Transverse colon (tissue), 4 donors: ENCODE data around the gene CITED1. TPM values are rescaled to one million over a fixed set of nuclear protein-coding genes. Genes with fewer than 3 reads are reported as not detected.

Source experiments
- DNase-seq: peaks from one replicate; pipeline ENCODE4 v3.0.0-alpha.2; 2019
- H3K27ac ChIP-seq, 4 donors: fragments of 200-600 bp; sonication (generic); 2 replicates each; pipeline ENCODE4 v1.5.1; 2016 to 2018; ENCODE audit warnings: inconsistent platforms in 4 of 4
- H3K27me3 ChIP-seq: fragments of 200-600 bp; sonication (generic); 2 replicates; pipeline ENCODE4 v1.5.1; 2017; ENCODE audit warnings: inconsistent platforms
- H3K36me3 ChIP-seq, 4 donors: fragments of 200-600 bp; sonication (generic); 2 replicates each; pipeline ENCODE4 v1.5.1; 2017 to 2019; ENCODE audit warnings: inconsistent platforms in 4 of 4
- H3K4me1 ChIP-seq, 4 donors: fragments of 200-600 bp; sonication (generic); 2 replicates each; pipeline ENCODE4 v1.5.1; 2017 to 2020; ENCODE audit warnings: inconsistent platforms in 4 of 4
- H3K4me3 ChIP-seq, 4 donors: fragments of 200-600 bp; sonication (generic); 1 replicate in 1 of 4; 2 replicates in 3 of 4; pipeline versions ENCODE4 v1.5.1 to v1.6.1; 2017 to 2019; ENCODE audit warnings: inconsistent platforms in 4 of 4
- H3K9me3 ChIP-seq, 2 donors: fragments of 200-600 bp; sonication (generic); 2 replicates each; pipeline ENCODE4 v1.5.1; 2017 to 2019; ENCODE audit warnings: inconsistent platforms in 2 of 2
- EP300 ChIP-seq: sonication (generic); formaldehyde crosslinking; IDR thresholded peaks from one replicate; pipeline ENCODE4 v1.6.1; 2017; ENCODE audit warnings: antibody characterized with exemption, low read depth
- POLR2A ChIP-seq: fragments of 450-650 bp; IDR thresholded peaks from one replicate; pipeline ENCODE4 v1.6.1; 2016; ENCODE audit warnings: antibody characterized with exemption, mild to moderate bottlenecking, moderate library complexity
- POLR2AphosphoS5 ChIP-seq, 3 donors: sonication (generic); formaldehyde crosslinking; IDR thresholded peaks; one replicate each; pipeline ENCODE4 v1.6.1; 2016; ENCODE audit warnings: antibody characterized with exemption in 3 of 3
- in situ Hi-C, 4 donors: fragments of 200-750 bp; cut with MboI; loops; one replicate each; pipeline versions ENCODE4 v1.15.0 to v1.15.1; 2017; ENCODE audit warnings: low sequenced_read_pairs in 3 of 4, low pct_ligation_motif_present in 1 of 4, low pct_unique_long_range_greater_than_20kb in 1 of 4
- intact Hi-C: fragments of 100-400 bp; cut with DNase I; formaldehyde crosslinking; loops from one replicate; pipeline ENCODE4 v1.15.1; 2023; ENCODE audit warnings: low total_unique reads
- small RNA-seq, 4 donors: library from RNA; depleted of rRNA; stranded (forward); fragments of <200 nt; gene quantifications; one replicate each; pipeline ENCODE3, GENCODE V24; 2016
- total RNA-seq, 4 donors: library from RNA; depleted of rRNA; stranded (reverse); fragments of >200 nt; gene quantifications; one replicate each; pipeline ENCODE4 v1.1.0, GENCODE V29; 2016
- TF ChIP-seq, protein P1 (sequence below), 5 experiments: fragments of 200-600 bp in 3 of 5; fragments of 450-650 bp in 2 of 5; sonication (generic) in 3 of 5; IDR thresholded peaks; 1 replicate in 2 of 5; 2 replicates in 3 of 5; pipeline ENCODE4 v1.5.1; 2016 to 2017; ENCODE audit warnings: antibody characterized with exemption in 5 of 5, inconsistent platforms in 3 of 5, mild to moderate bottlenecking in 2 of 5, moderate library complexity in 1 of 5

The CITED1 gene
- total RNA-seq, 4 donors from 2014 or later: 0.82 to 24.3 TPM; not detected in 2

DNA sequence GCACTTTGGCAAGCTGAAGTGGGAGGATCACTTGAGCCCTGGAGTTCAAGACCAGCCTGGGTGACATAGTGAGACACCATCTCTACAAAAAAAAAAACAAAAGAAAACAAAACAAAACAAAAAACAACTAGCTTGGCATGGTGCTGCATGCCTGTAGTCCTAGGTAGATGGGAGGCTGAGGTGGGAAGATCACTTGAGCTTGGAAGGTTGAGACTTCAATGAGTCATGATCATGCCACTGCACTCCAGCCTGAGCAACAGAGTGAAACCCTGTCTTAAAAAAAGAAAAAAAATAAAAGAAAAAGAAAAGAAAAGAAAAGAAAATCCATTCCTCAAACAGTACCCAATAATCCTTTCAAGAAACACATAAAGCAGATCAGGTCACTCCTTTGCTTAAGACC, 52.0 kb downstream of the CITED1 start:
- intact Hi-C loops: no loop called here
- Histone ChIP-seq H3K4me1 (peaks cover 0 to 4% (median 0%) of the 10 kb centered on the region in 4 donors), H3K27ac (no peak overlapping the region), H3K36me3 (no peaks in the 10 kb centered on the region), H3K4me3 (no peak overlapping the region), H3K27me3 (no peaks in the 10 kb centered on the region), H3K9me3 (no peaks in the 10 kb centered on the region)
- no peak for DNase-seq
- in situ Hi-C loops: no loop called here
- TF ChIP-seq EP300 (no peak), POLR2A (no peak), POLR2AphosphoS5 (IDR thresholded peaks at IDR 0.05) (no peak)
- TF ChIP-seq, protein P1, sequence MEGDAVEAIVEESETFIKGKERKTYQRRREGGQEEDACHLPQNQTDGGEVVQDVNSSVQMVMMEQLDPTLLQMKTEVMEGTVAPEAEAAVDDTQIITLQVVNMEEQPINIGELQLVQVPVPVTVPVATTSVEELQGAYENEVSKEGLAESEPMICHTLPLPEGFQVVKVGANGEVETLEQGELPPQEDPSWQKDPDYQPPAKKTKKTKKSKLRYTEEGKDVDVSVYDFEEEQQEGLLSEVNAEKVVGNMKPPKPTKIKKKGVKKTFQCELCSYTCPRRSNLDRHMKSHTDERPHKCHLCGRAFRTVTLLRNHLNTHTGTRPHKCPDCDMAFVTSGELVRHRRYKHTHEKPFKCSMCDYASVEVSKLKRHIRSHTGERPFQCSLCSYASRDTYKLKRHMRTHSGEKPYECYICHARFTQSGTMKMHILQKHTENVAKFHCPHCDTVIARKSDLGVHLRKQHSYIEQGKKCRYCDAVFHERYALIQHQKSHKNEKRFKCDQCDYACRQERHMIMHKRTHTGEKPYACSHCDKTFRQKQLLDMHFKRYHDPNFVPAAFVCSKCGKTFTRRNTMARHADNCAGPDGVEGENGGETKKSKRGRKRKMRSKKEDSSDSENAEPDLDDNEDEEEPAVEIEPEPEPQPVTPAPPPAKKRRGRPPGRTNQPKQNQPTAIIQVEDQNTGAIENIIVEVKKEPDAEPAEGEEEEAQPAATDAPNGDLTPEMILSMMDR (IDR thresholded peaks at IDR 0.05): no peak

Small RNA genes lying within 50 kb of the gene (small RNA-seq; reads per million reads assigned to genes)
- 0 reads per million in 4 donors for gene RF00019

Other genes with a start within 250 kb of the CITED1 start
- 1 to 10 TPM; 1.3 to 6.0 (median 2.5) TPM for gene RTL5, start 174.0 kb downstream of the CITED1 start, total RNA-seq
- gene PIN4, start 124.2 kb downstream of the CITED1 start, total RNA-seq: 10 to 100 TPM in 1 of 4 donors, 1 to 10 TPM in 1, under 1 TPM in 1, not detected in 1; 1.00 to 15.2 (median 8.1) TPM
- gene ERCC6L, start 66.9 kb downstream of the CITED1 start, total RNA-seq: 1 to 10 TPM in 1 of 4 donors, under 1 TPM in 2, not detected in 1; 0.32 to 1.4 (median 0.41) TPM
- gene RPS4X, start 28.7 kb downstream of the CITED1 start, total RNA-seq: 100 to 1,000 TPM; 236 to 847 (median 543) TPM